Umbilical cord (tissue), 2 donors: ENCODE results near the gene ZNF770. TPM values are rescaled to one million over a fixed set of nuclear protein-coding genes. Genes with fewer than 3 reads are reported as not detected.

ENCODE experiments used
- DNase-seq: peaks from one replicate; pipeline ENCODE4 v3.0.0-alpha.2; 2015; ENCODE audit warnings: low spot score
- total RNA-seq: library from RNA; depleted of rRNA; stranded (reverse); fragments of >200 nt; gene quantifications from one replicate; pipeline ENCODE4 v1.2.3, GENCODE V29; 2014; ENCODE audit warnings: low replicate concordance; ENCODE audit not compliant: insufficient read depth

ZNF770 gene, protein sequence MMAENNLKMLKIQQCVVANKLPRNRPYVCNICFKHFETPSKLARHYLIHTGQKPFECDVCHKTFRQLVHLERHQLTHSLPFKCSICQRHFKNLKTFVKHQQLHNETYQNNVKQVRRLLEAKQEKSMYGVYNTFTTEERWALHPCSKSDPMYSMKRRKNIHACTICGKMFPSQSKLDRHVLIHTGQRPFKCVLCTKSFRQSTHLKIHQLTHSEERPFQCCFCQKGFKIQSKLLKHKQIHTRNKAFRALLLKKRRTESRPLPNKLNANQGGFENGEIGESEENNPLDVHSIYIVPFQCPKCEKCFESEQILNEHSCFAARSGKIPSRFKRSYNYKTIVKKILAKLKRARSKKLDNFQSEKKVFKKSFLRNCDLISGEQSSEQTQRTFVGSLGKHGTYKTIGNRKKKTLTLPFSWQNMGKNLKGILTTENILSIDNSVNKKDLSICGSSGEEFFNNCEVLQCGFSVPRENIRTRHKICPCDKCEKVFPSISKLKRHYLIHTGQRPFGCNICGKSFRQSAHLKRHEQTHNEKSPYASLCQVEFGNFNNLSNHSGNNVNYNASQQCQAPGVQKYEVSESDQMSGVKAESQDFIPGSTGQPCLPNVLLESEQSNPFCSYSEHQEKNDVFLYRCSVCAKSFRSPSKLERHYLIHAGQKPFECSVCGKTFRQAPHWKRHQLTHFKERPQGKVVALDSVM
- total RNA-seq = 55.6 TPM

DNA sequence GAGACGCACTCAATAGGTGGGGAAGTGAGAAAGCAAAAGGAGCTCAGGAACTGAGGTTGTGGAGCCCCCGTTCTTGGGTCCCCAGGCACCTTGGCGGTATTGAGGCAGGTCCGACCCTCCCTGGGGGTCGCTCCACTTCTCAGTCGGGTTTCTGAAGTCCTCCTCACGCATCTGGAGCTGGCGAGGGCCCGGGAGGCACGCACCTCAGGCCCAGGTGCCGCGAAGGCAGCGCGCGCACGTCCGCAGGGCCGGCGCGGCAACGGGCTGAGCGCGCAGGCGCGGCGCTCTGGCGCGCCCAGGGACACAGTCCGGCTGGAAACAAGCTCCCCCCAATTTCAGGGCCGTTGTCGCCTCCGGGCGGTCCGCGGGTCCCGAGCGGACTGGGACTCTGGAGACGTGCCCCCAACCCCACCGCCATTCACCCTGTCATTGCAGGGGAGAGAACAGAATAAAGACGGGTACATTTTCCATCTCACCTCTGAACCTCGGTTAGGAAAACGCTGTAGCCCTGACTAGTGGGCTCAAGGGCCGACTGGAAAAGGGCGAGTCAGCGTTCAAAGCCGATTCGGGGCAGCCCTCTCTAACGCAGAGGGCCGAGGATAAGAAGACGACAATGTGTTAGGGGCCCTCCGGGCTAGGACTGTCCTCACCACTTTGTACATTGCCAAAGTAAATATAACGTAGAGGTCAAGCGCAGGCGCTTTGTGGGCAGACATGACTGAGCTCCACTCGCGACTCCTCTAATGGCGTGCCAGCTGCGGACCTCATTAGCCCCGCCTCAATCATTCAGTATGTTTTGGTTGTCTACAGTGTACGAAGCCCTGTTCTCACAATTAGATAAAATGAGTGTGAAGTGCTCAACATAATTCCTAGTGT lies at the start of gene ZNF770:
TSS of gene ZNF770 (minus strand) at position 261 of the 876 bp plus-strand sequence. CDS start 4,853 bp downstream, outside the sequence.
- peak; percentile 80 for DNase-seq

DNA sequence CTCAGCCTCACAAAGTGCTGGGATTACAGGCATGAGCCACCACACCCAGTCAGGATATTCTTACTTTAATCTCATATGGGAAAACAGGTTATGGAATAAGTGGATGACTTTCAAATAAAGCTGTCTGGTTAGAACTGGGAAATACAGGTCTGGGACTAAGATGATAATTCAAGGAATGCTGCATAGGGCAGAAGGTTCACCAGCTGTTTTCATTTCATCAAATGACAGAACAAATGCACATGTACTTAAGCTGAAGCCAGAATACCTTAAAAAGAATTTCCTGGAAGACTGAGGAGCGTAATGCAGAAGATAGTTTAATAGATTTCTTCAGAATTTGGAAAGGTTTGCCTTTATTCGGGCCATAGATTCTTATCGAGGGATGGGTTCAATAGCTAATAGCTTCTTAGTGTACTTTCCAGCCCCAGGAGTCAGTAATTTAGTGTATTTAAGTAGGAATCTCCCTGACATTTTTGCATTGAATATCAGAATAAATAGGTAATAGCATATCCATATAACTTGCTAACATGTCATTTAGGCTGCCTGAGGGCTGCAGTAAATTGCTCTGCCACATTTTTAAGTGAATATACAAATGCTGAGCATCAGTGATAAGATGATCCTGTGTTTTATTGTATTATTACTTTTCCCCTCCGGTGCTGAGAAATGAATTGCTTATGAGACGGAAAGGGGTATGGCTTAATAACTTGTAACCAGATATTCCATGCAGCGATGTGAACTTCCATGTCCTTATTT lies 40.3 kb upstream of the ZNF770 start:
- DNase-seq = no peak

DNA sequence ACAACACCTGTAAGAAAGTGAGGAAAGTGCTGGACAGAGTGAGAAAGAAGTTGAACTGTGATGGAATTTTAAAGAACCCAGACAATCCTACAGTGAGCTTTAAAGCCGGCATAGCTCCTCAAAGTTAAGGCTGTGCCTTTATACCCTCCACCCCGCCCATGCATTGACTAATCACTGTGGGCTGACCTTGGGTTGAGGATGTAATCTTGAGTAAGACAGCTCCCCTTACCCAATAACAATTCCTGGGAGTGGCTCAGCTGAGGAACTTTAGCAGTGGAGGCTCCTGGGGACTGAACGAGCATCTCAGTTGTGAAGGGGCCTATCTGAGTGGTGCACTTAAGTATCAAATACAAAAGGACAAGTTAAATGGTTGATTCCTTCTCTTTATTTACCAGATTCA lies 35.7 kb upstream of the ZNF770 start:
- DNase-seq = no peak

DNA sequence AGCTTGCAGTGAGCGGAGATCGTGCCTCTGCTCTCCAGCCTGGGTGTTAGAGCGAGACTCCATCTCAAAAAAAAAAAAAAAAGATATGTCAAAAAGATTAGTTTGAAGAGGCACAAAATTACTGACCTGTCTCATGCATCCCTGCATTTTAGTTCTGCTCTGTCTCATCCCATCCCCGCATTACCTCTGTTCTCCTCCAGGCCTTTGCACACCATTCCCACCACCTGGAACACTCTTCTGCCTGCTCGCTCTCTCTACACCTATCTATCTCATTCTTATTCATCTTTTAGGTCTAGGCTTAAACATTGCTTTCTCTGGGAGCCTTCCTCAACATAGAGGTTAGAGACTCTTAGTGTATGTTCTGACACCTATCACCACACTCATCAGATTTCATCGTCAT lies 32.9 kb upstream of the ZNF770 start:
- no peak for DNase-seq

DNA sequence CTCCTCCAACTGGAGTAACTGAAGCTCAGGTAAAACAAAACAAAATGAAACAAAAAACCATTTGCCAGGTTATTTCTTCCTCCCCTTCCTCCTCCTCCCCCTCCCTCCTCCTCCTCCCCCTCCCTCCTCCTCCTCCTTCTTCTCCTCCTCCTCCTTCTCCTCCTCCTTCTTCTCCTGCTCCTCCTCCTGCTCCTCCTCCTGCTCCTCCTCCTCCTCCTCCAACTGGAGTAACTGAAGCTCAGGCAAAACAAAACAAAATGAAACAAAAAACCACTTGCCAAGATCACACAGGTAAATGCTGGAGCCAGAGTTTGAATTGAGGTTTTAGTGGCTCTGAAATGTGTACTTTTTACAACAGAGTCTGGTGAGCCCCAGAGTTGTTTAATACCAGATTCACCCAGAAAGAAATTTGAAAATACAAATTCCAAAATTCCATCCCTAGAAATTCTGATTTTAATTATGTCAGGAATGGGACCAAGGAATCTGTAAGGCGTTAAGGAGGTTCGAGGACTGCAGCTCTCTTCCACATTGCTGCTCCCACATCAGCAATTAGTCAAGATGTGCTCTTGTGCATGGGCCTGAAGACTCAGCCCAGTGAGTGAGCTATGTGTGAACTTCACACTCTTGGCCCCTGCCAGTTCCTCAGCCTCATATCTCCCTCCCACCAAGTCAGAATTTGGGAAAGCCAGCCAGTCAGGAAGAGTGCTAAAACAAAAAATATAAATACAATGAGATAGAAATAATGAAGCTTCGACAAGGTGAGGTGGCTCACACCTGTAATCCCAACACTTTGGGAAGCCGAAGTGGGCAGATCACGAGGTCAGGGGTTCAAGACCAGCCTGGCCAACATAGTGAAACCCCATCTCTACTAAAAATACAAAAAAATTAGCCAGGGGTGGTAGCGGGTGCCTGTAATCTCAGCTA lies 31.6 kb upstream of the ZNF770 start:
- DNase-seq = no peak

DNA sequence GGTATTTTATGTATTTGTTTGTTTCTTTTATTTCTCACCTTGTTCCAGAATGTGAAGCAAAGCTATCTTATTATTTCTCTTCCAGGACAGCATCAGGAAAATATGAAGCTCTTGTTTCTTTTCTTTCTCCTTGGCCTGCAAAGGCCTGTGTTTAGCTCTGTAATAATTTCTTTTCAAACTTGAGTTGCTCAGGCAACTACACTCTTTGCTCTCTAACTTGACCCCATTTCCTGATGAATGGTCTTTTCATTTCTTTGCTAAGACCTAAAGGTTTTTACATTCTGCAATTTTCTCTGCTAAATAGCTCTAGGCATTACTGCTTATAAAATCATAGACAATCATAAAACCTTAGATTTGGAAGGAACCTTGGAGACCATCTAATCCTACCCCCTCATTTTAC lies 26.2 kb upstream of the ZNF770 start:
- no peak for DNase-seq

DNA sequence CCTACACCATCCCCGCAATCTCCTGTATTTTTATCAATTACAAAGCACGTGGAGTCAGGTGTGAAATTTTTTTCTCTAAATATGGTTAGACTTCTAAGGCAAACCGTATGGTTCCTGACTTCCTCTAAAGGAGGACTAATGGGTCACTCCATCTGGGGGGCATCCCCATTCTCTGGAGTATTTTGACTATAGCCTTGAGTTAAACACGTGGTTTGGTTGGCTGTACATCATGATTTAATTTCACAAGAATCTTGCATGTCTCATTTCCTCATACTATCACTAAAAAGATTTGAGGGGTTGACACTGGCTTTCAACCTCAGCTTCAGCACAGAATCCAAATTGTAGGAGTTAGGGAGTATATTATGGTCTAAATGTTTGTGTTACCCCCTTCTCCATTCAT lies 25.3 kb upstream of the ZNF770 start:
- DNase-seq = no peak

DNA sequence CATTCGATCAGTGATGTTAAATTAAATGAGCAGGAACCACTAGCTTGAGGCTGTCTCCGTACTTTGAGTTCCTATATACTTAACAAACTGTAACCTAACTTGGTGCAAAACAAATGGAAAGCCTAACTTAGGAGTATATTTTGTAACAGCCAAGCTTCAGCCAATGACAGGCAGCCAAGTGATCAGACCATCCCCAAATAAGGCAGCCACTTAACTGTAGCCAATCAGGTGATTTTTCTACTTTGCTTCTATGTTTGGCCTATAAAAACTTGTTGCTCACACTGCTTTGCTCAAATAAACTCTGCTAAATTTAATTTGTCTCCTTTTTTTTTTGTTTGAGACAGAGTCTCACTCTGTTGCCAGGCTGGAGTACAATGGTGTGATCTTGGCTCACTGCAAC lies 19.3 kb upstream of the ZNF770 start:
- no peak for DNase-seq

DNA sequence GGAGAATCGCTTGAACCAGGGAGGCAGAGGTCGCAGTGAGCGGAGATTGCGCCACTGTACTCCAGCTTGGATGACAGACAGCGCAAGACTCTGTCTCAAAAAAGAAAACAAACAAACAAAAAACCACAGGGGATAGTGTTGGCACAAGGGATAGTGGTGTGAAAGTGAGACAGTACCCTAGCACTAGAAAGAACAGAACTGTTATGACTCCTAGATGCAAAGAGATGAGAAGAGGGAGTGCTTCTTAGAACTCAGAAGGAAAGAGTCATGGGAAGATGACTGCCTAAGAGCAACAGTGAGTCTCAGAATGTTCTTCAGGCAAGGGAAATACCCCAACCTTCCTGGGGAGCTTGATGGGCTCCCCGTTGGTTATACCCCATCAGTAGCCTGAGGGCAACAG lies 17.8 kb upstream of the ZNF770 start:
- DNase-seq = no peak

DNA sequence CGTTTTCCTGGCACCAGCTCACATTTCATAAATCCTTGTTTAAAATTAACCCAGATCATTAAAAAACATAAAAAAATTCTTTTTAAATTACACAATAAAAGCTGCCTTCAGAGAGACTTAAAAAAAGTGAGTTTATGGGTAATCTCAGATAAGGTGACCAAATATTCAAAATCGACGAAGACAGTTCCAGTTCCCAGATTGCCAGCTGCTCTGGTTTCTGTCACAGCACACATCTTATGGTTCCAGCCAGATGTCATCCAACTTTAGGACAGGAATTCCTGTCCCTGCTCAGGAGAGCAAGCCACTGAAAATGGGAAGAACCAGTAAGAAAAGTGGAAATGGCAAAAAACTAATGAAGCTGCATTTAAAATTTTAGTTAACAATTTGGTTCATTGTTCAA lies 15.8 kb upstream of the ZNF770 start:
- DNase-seq = peak; percentile 13

DNA sequence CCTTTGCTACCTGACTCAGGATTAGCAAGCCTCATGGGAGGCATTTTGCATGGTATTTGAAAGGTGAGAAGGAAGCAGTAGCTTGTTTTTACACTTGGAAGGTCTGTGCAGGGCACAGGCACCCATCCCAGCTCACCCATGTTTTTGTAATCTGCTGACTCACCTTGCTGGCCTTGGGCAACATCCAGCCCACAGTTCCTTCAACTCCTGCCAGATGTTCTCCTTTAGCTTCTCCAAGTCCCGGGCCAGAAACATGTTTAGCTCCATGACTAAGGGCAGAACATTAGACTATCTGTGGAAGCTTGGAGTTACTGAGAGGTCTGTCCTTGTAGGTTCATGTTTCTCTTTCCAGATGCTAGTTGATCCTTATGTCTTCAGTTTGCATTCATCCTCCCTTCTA lies 12.4 kb upstream of the ZNF770 start:
- no peak for DNase-seq

DNA sequence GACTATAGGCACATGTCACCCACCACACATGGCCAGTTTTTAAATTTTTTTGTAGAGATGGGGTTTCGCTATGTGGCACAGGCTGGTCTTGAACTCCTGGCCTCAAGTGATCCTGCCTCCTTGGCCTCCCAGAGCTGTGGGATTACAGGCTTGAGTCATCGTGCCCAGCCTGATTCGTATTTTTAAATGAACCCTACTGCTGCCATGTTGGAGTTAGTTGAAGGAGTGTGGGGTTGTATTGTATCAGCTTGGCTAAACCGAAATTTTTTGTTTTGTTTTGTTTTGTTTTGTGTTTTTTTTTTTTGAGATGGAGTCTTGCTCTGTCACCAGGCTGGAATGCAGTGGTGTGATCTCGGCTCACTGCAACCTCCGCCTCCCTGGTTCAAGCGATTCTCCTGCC lies 11.8 kb upstream of the ZNF770 start:
- DNase-seq = no peak

DNA sequence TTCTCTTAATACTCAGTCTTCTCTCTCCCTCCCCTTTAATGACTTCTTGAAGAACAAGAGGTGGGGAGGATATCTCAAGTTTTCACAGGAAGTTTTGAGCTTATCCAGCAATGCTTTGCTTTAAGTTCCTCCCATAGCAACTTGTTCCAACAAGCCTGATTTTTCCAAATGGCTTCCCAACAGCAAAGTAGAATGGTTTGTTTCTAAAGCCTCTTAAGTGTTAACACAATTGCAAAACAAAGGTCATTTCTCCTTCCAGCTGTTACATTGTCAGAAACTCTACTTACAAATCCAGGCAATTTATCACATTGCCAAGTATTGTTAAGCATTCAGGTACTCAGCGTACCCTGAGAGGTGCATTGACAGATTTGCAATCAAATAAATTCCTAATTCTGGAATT lies 6.8 kb upstream of the ZNF770 start:
- DNase-seq = peak; percentile 19

DNA sequence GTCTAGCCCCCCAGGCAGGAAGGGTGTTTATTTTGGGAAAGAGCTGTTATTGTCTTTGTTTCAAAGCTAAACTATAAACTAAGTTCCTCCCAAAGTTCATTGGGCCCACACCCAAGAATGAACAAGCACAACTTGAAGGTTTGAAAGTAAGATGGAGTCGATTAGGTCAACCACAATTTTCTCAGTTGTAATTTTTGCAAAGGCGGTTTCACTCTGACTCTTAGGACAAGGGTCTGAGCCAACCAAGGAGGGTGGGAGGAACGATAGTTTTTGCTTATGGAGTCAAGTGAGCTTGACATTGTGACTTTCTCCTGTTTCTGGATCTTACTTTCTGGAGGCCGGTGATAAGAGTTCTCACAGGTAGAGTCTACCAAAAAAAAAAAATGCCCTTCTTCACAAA lies 5.8 kb upstream of the ZNF770 start:
- DNase-seq = no peak

DNA sequence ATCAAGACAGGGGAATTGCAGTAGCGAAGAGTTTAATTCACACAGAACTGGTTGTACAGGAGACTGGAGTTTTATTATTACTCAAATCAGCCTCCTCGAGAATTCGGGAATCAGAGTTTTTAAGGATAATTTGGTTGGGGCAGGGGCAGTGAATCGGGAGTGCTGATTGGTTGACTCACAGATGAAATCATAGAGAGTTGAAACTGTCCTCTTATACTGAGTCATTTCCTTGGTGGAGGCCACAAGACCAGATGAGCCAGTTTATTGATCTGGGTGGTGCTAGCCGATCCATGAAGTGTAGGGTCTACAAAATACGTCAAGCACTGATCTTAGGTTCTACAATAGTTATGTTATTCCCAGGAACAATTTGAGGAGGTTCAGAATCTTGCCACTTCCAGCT lies 5.3 kb upstream of the ZNF770 start:
- DNase-seq = no peak

DNA sequence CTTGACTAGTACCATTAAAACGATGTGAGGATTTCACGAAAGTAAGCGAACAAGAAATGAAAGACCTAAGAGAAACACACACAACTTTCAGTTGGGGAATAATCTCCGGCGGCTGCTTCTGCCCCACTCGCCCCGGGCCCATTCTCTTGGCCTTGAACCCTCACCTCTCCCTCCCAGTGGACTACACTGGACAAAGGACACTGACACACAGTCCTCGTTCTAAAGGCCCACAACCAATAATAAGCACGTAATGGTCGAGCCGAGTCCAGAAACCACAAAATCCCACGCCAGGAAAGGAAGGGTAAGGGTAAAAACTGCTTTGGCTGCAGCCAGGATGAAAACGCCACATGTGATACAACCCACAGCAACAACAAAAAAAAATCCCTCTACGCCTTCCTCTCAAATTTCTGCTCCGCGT lies 469 bp downstream of the ZNF770 start:
- DNase-seq = no peak

DNA sequence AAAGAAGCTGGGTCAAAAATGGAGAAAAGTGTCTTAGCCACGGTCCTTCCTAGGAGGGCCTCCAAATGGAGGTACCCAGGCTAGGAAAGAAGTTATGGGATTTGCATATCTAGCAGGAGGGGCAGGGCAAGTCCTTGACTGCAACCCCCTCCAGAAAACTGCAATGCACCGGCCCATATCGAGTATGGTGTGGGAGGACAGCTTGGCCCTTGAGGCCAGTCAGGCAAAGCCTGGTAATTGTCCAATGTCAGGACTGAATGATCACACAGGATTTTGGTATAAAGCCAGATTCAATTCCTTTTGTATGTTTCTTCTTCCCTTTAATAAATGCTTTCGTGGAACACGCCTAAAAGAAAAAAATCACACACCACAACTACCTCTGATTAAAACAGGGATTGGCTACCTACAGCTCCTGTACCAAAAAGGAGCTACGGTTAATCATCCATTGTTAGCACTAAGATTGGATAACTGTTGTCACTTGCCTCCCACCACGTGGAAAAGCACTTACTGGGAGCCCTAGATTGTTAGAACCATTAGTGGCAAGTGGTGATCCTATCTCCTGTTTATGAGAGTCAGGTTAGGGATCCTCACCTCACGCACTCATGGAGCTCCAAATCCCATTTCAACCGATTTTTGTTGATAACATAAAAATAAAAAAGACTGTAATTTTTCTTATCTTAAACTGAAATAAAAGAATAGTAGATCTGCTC lies 1.2 kb downstream of the ZNF770 start:
- no peak for DNase-seq

DNA sequence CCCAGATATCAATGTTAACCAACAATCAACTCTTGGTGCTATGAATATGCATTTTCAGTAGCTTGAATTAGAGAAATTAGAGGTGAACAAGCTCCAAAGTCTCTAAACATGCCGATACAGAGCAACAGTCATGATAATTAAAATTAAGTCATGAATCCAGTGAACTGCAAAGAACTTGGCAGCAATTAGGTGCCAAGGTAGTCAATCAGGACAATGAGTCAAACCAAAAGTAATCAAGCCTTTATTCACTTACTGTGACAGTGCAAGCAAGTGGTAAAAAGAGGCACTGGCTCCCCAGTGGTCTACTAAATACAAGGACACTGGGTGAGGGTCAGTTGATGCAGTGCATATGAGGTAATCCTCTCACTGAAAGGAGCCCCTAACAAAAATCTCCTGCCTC lies 1.8 kb downstream of the ZNF770 start:
- DNase-seq = no peak

DNA sequence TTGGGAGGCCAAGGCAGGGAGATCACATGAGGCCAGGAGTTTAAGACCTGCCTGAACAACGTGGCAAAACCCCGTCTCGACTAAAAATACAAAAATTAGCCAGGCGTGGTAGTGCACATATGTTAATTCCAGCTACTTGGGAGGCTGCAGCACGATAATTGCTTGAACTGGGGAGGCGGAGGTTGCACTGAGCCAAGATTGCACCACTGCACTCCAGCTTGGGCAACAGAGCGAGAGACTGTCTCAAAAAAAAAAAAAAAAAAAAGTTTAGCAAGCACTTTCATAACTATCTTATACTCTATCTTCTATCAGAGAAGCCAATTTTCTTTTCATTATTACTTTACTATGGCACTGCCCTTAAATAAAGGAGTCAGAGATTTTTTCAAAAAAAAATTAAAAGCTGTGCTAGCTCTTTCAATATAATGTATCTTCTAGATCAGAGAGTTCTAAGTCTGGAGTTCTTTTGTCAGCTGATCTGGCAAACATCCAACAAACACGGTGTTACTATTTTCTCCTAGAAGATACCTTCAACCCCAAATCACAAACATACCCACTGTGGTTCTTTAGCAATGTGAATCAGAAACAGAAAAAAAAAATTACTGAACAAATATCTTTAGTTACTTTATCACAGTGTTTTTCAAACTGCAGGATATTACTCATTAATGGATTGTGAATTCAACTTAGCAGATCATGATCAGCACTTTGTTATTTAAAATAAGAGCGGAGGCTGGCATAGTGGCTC lies 3.0 kb downstream of the ZNF770 start:
- DNase-seq = no peak
